Urothelium cell line (cell line): Measurements from ENCODE around the gene CALCR.

Experiments used
- DNase-seq: peaks from one replicate; pipeline ENCODE4 v3.0.0; 2011; ENCODE audit warnings: low spot score, mixed read lengths
- FAIRE-seq: peaks from 2 replicates; lab custom pipeline; 2011; peaks lifted over from hg19 to GRCh38; lab: Jason Lieb, UNC

Gene CALCR

GRCh38 chr7:93461350-93461749 is 113.2 kb downstream of the CALCR start:
- no peak for FAIRE-seq
- no peak for DNase-seq

GRCh38 chr7:93453262-93453661 is 121.3 kb downstream of the CALCR start:
- DNase-seq (no peak), FAIRE-seq (peak; percentile 76)

GRCh38 chr7:93448176-93448575 is 126.3 kb downstream of the CALCR start:
- FAIRE-seq (no peak), DNase-seq (no peak)

GRCh38 chr7:93447509-93447908 is 127.0 kb downstream of the CALCR start:
- FAIRE-seq (no peak), DNase-seq (no peak)

- DNase-seq (peak; percentile 73), FAIRE-seq (peak; percentile 92)
Measured at GRCh38 chr7:93442478-93443224, 131.9 kb downstream of the CALCR start.

GRCh38 chr7:93435791-93436190 is 138.7 kb downstream of the CALCR start:
- DNase-seq, result no peak
- no peak for FAIRE-seq

- DNase-seq (no peak), FAIRE-seq (no peak)
Measured at GRCh38 chr7:93432130-93432529, 142.4 kb downstream of the CALCR start.

- DNase-seq (no peak), FAIRE-seq (no peak)
Measured at GRCh38 chr7:93430917-93431588, 143.5 kb downstream of the CALCR start.

GRCh38 chr7:93429563-93429962 is 145.0 kb downstream of the CALCR start:
- DNase-seq (no peak), FAIRE-seq (no peak)

GRCh38 chr7:93427107-93427506 is 147.4 kb downstream of the CALCR start:
- FAIRE-seq (no peak), DNase-seq (no peak)

- DNase-seq (no peak), FAIRE-seq (no peak)
Measured at GRCh38 chr7:93426155-93426696, 148.3 kb downstream of the CALCR start.

GRCh38 chr7:93414574-93414973 is 159.9 kb downstream of the CALCR start:
- FAIRE-seq (no peak), DNase-seq (no peak)

GRCh38 chr7:93409324-93409723 is 165.2 kb downstream of the CALCR start:
- FAIRE-seq (no peak), DNase-seq (no peak)

GRCh38 chr7:93407239-93407638 is 167.3 kb downstream of the CALCR start:
- no peak for DNase-seq
- FAIRE-seq, result no peak

GRCh38 chr7:93402944-93403343 is 171.6 kb downstream of the CALCR start:
- DNase-seq, result no peak
- FAIRE-seq, result no peak

GRCh38 chr7:93399642-93400041 is 174.9 kb downstream of the CALCR start:
- no peak for FAIRE-seq
- DNase-seq, result no peak

- DNase-seq, result no peak
- no peak for FAIRE-seq
Measured at GRCh38 chr7:93392984-93393383, 181.5 kb downstream of the CALCR start.

- FAIRE-seq, result no peak
- DNase-seq, result no peak
Measured at GRCh38 chr7:93390660-93391059, 183.9 kb downstream of the CALCR start.

- FAIRE-seq, result no peak
- DNase-seq, result no peak
Measured at GRCh38 chr7:93382362-93382761, 192.2 kb downstream of the CALCR start.

GRCh38 chr7:93378131-93378760 is 196.3 kb downstream of the CALCR start:
- DNase-seq, result no peak
- FAIRE-seq, result no peak

GRCh38 chr7:93375603-93376002 is 198.9 kb downstream of the CALCR start:
- DNase-seq, result no peak
- no peak for FAIRE-seq
